Measurements from ENCODE around the gene LRRC63. TPM values are rescaled to one million over a fixed set of nuclear protein-coding genes. Genes with fewer than 3 reads are reported as not detected.

LRRC63 gene
- polyA plus RNA-seq, 6 donors from 2014 or later = not detected

DNA sequence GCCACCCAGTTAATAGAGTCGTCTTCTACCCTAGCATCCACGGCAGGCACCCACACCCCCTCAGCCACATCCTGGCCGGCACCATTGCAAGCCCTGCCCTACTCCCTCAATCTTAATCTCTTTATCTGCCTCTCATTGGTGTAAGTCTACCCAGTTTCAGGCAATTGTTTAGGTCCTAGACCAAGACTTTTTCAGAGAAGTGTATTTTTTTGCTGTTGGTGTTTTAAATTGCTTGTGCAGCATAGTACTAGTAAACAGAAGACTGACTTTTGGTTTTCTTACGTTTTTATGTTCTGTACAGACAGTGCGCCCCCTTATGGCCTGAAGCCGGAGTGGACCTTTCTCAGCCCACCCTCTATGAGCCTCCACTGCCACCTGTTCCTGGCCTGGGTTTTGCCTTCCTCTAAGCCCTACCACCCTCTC lies 27.4 kb upstream of the LRRC63 start:
- Mint-ChIP-seq H3K9me3 (no peaks in the 10 kb centered on the region), H3K27me3 (no peaks in the 10 kb centered on the region)

DNA sequence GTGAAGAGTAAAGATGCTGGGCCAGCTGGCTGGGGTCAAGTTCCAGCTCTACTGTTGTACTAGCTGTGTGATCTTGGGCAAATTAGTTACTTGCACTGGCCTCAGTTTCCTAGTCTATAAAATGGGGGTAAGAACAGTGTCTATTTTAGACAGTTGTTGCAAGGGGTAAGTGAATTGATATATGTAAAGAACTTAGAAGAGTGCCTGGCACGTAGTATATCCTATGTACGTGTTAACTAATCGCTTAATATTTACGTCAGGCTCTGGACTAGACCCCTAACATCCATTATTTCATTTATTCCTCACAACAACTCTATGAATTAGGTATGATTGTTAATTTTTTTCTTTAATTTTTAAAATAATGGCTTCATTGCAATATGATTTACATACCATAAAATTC lies 26.1 kb upstream of the LRRC63 start:
- no peaks in the 10 kb centered on the region for H3K36me3 Mint-ChIP-seq
- no peaks in the 10 kb centered on the region for H3K27me3 Mint-ChIP-seq
- no peak overlapping the region for H3K4me3 Mint-ChIP-seq
- no peaks in the 10 kb centered on the region for H3K9me3 Mint-ChIP-seq
- H3K4me1 Mint-ChIP-seq = peaks cover 33 to 36% (median 33%) of the 10 kb centered on the region in 3 donors
- ATAC-seq (ENCODE audit: low read depth in 2 of 2) = no peak
- DNase-seq = no peak
- H3K27ac Mint-ChIP-seq = peak overlapping the region in 2 of 6 donors; percentile 32 to 90

More for the DNA sequence above, 27.4 kb upstream of the LRRC63 start:
- H3K4me3 Mint-ChIP-seq = peak overlapping the region; percentile 86 to 99 (median 97)
- DNase-seq (peak; percentile 79), ATAC-seq (ENCODE audit: low read depth in 2 of 2) (peak; percentile 51 to 52)
- peaks cover 43 to 49% (median 44%) of the 10 kb centered on the region in 3 donors for H3K4me1 Mint-ChIP-seq
- no peaks in the 10 kb centered on the region for H3K36me3 Mint-ChIP-seq
- peak overlapping the region; percentile 79 to 99 (median 98) for H3K27ac Mint-ChIP-seq

GRCh38 chr13:46192412-46192811 lies 19.3 kb upstream of the LRRC63 start:
- no peaks in the 10 kb centered on the region for H3K27me3 Mint-ChIP-seq
- H3K9me3 Mint-ChIP-seq = no peaks in the 10 kb centered on the region
- no peaks in the 10 kb centered on the region for H3K36me3 Mint-ChIP-seq
- no peak for ATAC-seq (ENCODE audit: low read depth in 2 of 2)
- no peak for DNase-seq
- H3K27ac Mint-ChIP-seq = no peak overlapping the region
- no peak overlapping the region for H3K4me3 Mint-ChIP-seq
- H3K4me1 Mint-ChIP-seq = peaks cover 0 to 3% (median 0%) of the 10 kb centered on the region in 3 donors

GRCh38 chr13:46195016-46195415 lies 16.7 kb upstream of the LRRC63 start:
- no peak for ATAC-seq (ENCODE audit: low read depth in 2 of 2)
- no peak overlapping the region for H3K4me3 Mint-ChIP-seq
- DNase-seq = no peak
- H3K27ac Mint-ChIP-seq = no peak overlapping the region
- H3K4me1 Mint-ChIP-seq = peaks cover 6 to 9% (median 7%) of the 10 kb centered on the region in 3 donors
- H3K9me3 Mint-ChIP-seq = no peaks in the 10 kb centered on the region
- H3K36me3 Mint-ChIP-seq = no peaks in the 10 kb centered on the region
- H3K27me3 Mint-ChIP-seq = no peaks in the 10 kb centered on the region

- Mint-ChIP-seq H3K27ac (no peak overlapping the region), H3K4me3 (no peak overlapping the region), H3K36me3 (no peaks in the 10 kb centered on the region), H3K27me3 (no peaks in the 10 kb centered on the region), H3K4me1 (peaks cover 15 to 29% (median 21%) of the 10 kb centered on the region in 3 donors), H3K9me3 (no peaks in the 10 kb centered on the region)
- no peak for DNase-seq
- no peak for ATAC-seq (ENCODE audit: low read depth in 2 of 2)
These were observed 14.3 kb upstream of the LRRC63 start for GRCh38 chr13:46197299-46198048.

- ATAC-seq (ENCODE audit: low read depth in 2 of 2) (no peak), DNase-seq (no peak)
- Mint-ChIP-seq H3K27me3 (no peaks in the 10 kb centered on the region), H3K36me3 (no peaks in the 10 kb centered on the region), H3K4me1 (peaks cover 20 to 33% (median 21%) of the 10 kb centered on the region in 3 donors), H3K4me3 (no peak overlapping the region), H3K9me3 (no peaks in the 10 kb centered on the region), H3K27ac (no peak overlapping the region)
These were observed 13.0 kb upstream of the LRRC63 start for GRCh38 chr13:46198696-46199193.

DNA sequence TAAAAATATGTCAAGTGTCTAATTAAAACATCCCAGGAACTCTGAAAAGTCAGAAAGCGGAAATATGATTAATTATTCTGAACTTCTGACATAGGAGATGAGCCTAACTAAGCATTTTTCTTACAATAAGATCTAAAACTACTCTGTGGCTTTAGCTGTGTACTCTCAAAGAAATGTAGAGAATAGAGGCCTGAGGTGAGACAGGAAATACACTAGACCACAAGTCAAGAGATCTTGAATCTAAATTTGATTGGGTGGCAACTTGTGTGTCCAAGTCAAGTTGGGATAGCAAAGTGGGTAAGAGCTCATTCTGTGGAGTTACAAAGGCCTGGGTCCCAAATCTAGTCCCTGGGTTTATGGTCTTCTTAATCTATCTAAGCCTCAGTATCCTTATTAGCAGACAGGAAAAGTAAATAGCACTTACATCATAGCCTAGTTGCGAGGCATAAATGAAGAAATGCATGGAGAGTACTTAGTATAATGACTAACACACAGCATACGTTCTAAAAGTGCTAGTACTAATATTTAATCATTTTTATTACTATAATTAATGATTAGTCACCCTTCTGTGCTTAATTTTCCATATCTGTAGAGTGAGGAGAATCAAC lies 9.4 kb upstream of the LRRC63 start:
- DNase-seq = no peak
- Mint-ChIP-seq H3K27me3 (no peaks in the 10 kb centered on the region), H3K4me1 (peaks cover 20 to 33% (median 21%) of the 10 kb centered on the region in 3 donors), H3K4me3 (peak overlapping the region in 2 of 8 donors; percentile 5 to 26), H3K27ac (peak overlapping the region in 2 of 6 donors; percentile 40 to 41), H3K9me3 (no peaks in the 10 kb centered on the region), H3K36me3 (no peaks in the 10 kb centered on the region)
- ATAC-seq (ENCODE audit: low read depth in 2 of 2) = peak in 1 of 2 donors; percentile 22

GRCh38 chr13:46202966-46203365 lies 8.8 kb upstream of the LRRC63 start:
- peaks cover 20 to 33% (median 21%) of the 10 kb centered on the region in 3 donors for H3K4me1 Mint-ChIP-seq
- peak overlapping the region in 2 of 6 donors; percentile 2 to 84 for H3K27ac Mint-ChIP-seq
- no peaks in the 10 kb centered on the region for H3K36me3 Mint-ChIP-seq
- H3K27me3 Mint-ChIP-seq = no peaks in the 10 kb centered on the region
- H3K4me3 Mint-ChIP-seq = peak overlapping the region in 1 of 8 donors; percentile 52
- no peaks in the 10 kb centered on the region for H3K9me3 Mint-ChIP-seq
- ATAC-seq (ENCODE audit: low read depth in 2 of 2) (no peak), DNase-seq (no peak)

DNA sequence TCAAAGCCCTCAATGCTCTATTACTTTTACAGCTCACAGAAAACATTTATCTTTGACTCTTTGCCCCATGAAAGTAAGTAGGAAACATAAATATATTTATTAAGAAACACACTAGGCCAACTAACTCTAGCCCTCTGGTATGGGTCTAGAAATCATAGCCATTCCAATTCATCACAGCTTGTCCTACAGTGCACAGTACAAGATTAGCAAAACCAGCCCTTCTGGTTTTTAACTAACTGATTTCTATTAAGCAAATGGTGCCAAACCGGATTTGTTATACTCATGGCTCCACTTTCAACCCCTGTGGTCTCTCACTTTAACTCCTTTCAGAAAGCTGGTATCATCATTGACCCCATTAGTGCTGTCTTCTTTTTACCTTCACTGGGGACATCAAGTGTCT lies 5.6 kb upstream of the LRRC63 start:
- Mint-ChIP-seq H3K4me3 (no peak overlapping the region), H3K27me3 (no peaks in the 10 kb centered on the region), H3K9me3 (no peaks in the 10 kb centered on the region), H3K4me1 (peaks cover 10 to 22% (median 15%) of the 10 kb centered on the region in 3 donors), H3K27ac (no peak overlapping the region), H3K36me3 (no peaks in the 10 kb centered on the region)
- no peak for ATAC-seq (ENCODE audit: low read depth in 2 of 2)
- no peak for DNase-seq

- Mint-ChIP-seq H3K36me3 (no peaks in the 10 kb centered on the region), H3K27ac (no peak overlapping the region), H3K9me3 (no peaks in the 10 kb centered on the region), H3K4me1 (peaks cover 15 to 16% (median 16%) of the 10 kb centered on the region in 3 donors), H3K4me3 (no peak overlapping the region), H3K27me3 (no peaks in the 10 kb centered on the region)
- DNase-seq (no peak), ATAC-seq (ENCODE audit: low read depth in 2 of 2) (no peak)
These were observed 3.9 kb upstream of the LRRC63 start for GRCh38 chr13:46207828-46208227.

DNA sequence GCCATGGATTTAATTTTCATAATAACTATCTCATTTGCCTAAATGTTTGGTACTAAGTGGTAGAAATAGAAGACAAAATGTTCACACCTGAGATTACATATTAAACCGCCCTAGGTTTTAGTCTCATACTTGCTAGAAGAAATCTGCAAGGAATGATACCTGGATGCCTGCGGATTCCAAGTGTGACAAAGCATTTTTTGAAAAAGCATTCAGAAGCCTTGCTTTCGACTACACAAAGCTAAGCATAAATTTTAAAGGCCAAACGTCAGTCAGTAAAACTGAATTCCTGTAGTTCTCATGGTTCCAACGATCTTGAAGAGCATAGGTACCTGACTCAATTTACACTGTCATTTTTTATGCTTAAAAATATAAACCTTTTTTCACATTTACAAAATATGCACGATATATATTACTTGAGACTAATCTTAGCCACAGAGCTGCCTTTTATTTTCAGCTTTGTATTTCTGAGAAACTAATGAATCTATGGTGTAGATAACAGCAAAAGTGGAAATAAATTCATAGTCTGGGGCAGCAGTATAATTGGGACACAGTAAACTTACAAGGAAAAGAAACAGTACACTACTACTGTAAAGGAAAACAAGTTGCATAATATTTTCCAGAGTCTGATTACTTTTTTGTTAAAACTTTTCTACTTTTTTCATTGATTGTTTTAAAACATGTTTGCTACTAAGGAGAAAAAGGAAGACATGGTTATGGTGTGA lies 1.2 kb upstream of the LRRC63 start:
- no peaks in the 10 kb centered on the region for H3K27me3 Mint-ChIP-seq
- DNase-seq = no peak
- peaks cover 10 to 16% (median 12%) of the 10 kb centered on the region in 3 donors for H3K4me1 Mint-ChIP-seq
- H3K36me3 Mint-ChIP-seq = no peaks in the 10 kb centered on the region
- ATAC-seq (ENCODE audit: low read depth in 2 of 2) = no peak
- H3K9me3 Mint-ChIP-seq = peaks cover 0 to 5% (median 3%) of the 10 kb centered on the region in 7 donors
- peak overlapping the region in 3 of 6 donors; percentile 41 to 78 (median 76) for H3K27ac Mint-ChIP-seq
- peak overlapping the region; percentile 85 to 93 (median 90) for H3K4me3 Mint-ChIP-seq

GRCh38 chr13:46211116-46211482 lies 629 bp upstream of the LRRC63 start:
- peak overlapping the region; percentile 85 to 93 (median 90) for H3K4me3 Mint-ChIP-seq
- H3K27ac Mint-ChIP-seq = peak overlapping the region in 5 of 6 donors; percentile 19 to 93 (median 76)
- H3K4me1 Mint-ChIP-seq = peaks cover 10 to 16% (median 12%) of the 10 kb centered on the region in 3 donors
- peaks cover 0 to 10% (median 3%) of the 10 kb centered on the region in 7 donors for H3K9me3 Mint-ChIP-seq
- ATAC-seq (ENCODE audit: low read depth in 2 of 2) (peak; percentile 62 to 64), DNase-seq (peak; percentile 21)
- H3K36me3 Mint-ChIP-seq = no peaks in the 10 kb centered on the region
- no peaks in the 10 kb centered on the region for H3K27me3 Mint-ChIP-seq

DNA sequence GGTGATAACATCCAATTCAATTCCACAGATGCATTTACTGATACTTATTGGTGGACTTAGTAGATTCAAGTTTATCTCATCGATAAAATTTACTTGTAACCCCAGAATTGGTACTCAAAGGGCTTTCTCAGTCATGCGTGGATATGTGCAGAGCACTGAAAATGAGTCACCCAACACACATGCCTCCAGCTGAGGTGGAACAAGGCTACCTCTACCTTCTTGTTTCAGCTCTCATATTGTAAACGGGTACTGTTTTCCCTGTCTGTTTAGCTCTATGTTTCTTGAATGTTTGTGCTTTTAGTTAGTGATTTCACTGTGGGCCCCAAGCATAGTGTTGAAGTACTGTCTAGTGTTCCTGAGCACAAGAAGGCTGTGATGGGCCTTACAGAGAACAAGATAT lies 1.5 kb downstream of the LRRC63 start:
- peaks cover 0 to 4% (median 0%) of the 10 kb centered on the region in 3 donors for H3K27me3 Mint-ChIP-seq
- H3K4me1 Mint-ChIP-seq = peaks cover 10 to 16% (median 12%) of the 10 kb centered on the region in 3 donors
- peak overlapping the region in 2 of 8 donors; percentile 1 to 60 for H3K4me3 Mint-ChIP-seq
- no peak overlapping the region for H3K27ac Mint-ChIP-seq
- DNase-seq (no peak), ATAC-seq (ENCODE audit: low read depth in 2 of 2) (no peak)
- peaks cover 0 to 9% of the 10 kb centered on the region in 2 donors for H3K36me3 Mint-ChIP-seq
- H3K9me3 Mint-ChIP-seq = peaks cover 0 to 11% (median 3%) of the 10 kb centered on the region in 7 donors

Data from naive B cell (primary cell).